Mucosa of gallbladder (tissue), 1 donor: ENCODE measurements around the gene VPS39. TPM values are rescaled to one million over a fixed set of nuclear protein-coding genes. Genes with fewer than 3 reads are reported as not detected.
"Not testable (repeated sequence)": the region's sequence is repeated elsewhere in the genome, so short reads cannot be mapped to it uniquely, and the experiment has no call there.

Experiments
- DNase-seq: peaks from one replicate; pipeline ENCODE4 v3.0.0-alpha.2; 2020; ENCODE audit warnings: low spot score
- total RNA-seq: library from RNA; stranded (reverse); gene quantifications from one replicate; pipeline ENCODE4 v1.2.1, GENCODE V29; 2021
- donor health status: DM: no; HTN: no; CAD: no.

Gene VPS39
- 75.1 TPM for total RNA-seq

- DNase-seq: peak; percentile 81
Measured at GRCh38 chr15:42207674-42208579, at the start of gene VPS39. Gene VPS39, minus strand, starts transcription at chr15:42208304. Its CDS starts 151 bp downstream, at chr15:42208153.

GRCh38 chr15:42253300-42253699 is 45.2 kb upstream of the VPS39 start:
- DNase-seq: no peak

GRCh38 chr15:42240823-42241222 is 32.7 kb upstream of the VPS39 start:
- DNase-seq: no peak

- no peak for DNase-seq
Measured at GRCh38 chr15:42239528-42240182, 31.6 kb upstream of the VPS39 start.

GRCh38 chr15:42233107-42233506 is 25.0 kb upstream of the VPS39 start:
- DNase-seq: no peak

GRCh38 chr15:42232606-42233005 is 24.5 kb upstream of the VPS39 start:
- no peak for DNase-seq

- DNase-seq: no peak
Measured at GRCh38 chr15:42231088-42231487, 23.0 kb upstream of the VPS39 start.

GRCh38 chr15:42228981-42229380 is 20.9 kb upstream of the VPS39 start:
- not testable (repeated sequence) for DNase-seq

- DNase-seq: no peak
Measured at GRCh38 chr15:42228036-42228435, 19.9 kb upstream of the VPS39 start.

GRCh38 chr15:42226648-42227047 is 18.5 kb upstream of the VPS39 start:
- DNase-seq: no peak

- no peak for DNase-seq
Measured at GRCh38 chr15:42220216-42220615, 12.1 kb upstream of the VPS39 start.

- DNase-seq: no peak
Measured at GRCh38 chr15:42218953-42219592, 11.0 kb upstream of the VPS39 start.

- no peak for DNase-seq
Measured at GRCh38 chr15:42217568-42217967, 9.5 kb upstream of the VPS39 start.

GRCh38 chr15:42215913-42216829 is 8.1 kb upstream of the VPS39 start:
- DNase-seq: no peak

GRCh38 chr15:42214600-42214999 is 6.5 kb upstream of the VPS39 start:
- DNase-seq: no peak

GRCh38 chr15:42213511-42213910 is 5.4 kb upstream of the VPS39 start:
- DNase-seq: no peak

- DNase-seq: no peak
Measured at GRCh38 chr15:42210696-42211095, 2.6 kb upstream of the VPS39 start.

GRCh38 chr15:42206406-42206805 is 1.7 kb downstream of the VPS39 start:
- no peak for DNase-seq

GRCh38 chr15:42203891-42204290 is 4.2 kb downstream of the VPS39 start:
- DNase-seq: no peak

GRCh38 chr15:42202653-42203052 is 5.5 kb downstream of the VPS39 start:
- DNase-seq: no peak

GRCh38 chr15:42201801-42202200 is 6.3 kb downstream of the VPS39 start:
- DNase-seq: no peak

GRCh38 chr15:42199126-42199525 is 9.0 kb downstream of the VPS39 start:
- no peak for DNase-seq
